GM23338 (cell line): Measurements from ENCODE around the gene TRPM3. TPM values are rescaled to one million over a fixed set of nuclear protein-coding genes. Genes with fewer than 3 reads are reported as not detected.
A peak's percentile ranks its signal among the peaks of the same experiment; 100 is the strongest.

Experiments
- ATAC-seq: fragments of 200-7000 bp; cut with Tn5 transposase; 3 replicates; pipeline ENCODE4 v1.9.1; 2020
- DNase-seq: peaks from one replicate; pipeline ENCODE4 v3.0.0-alpha.2; 2015; ENCODE audit warnings: low spot score
- H2AFZ ChIP-seq: fragments of 200-600 bp; sonication (generic); 2 replicates; pipeline ENCODE4 v1.8.0; 2016; ENCODE audit warnings: antibody characterized with exemption, mild to moderate bottlenecking, moderate library complexity
- H3F3A ChIP-seq: fragments of 200-600 bp; sonication (generic); replicated peaks from 2 replicates; pipeline ENCODE4 v1.8.0; 2017; ENCODE audit warnings: antibody characterized with exemption, mixed run types, low read depth
- H3K27ac ChIP-seq: fragments of 200-600 bp; sonication (generic); 2 replicates; pipeline ENCODE4 v1.6.1; 2016; ENCODE audit warnings: low read depth
- H3K27me3 ChIP-seq: fragments of 200-600 bp; sonication (generic); 2 replicates; pipeline ENCODE4 v1.8.0; 2016; ENCODE audit warnings: mild to moderate bottlenecking, mixed run types, moderate library complexity; ENCODE audit not compliant: insufficient read depth
- H3K36me3 ChIP-seq: fragments of 200-600 bp; sonication (generic); 2 replicates; pipeline ENCODE4 v1.8.0; 2016; ENCODE audit warnings: mild to moderate bottlenecking; ENCODE audit not compliant: insufficient read depth
- H3K4me1 ChIP-seq: fragments of 200-600 bp; sonication (generic); 2 replicates; pipeline ENCODE4 v1.8.0; 2016; ENCODE audit warnings: mild to moderate bottlenecking, moderate library complexity; ENCODE audit not compliant: insufficient read depth
- H3K4me2 ChIP-seq: fragments of 200-600 bp; sonication (generic); 2 replicates; pipeline ENCODE4 v1.7.1; 2017; ENCODE audit warnings: mixed run types
- H3K4me3 ChIP-seq: fragments of 200-600 bp; sonication (generic); 2 replicates; pipeline ENCODE4 v1.6.1; 2016; ENCODE audit warnings: mixed run types
- H3K79me2 ChIP-seq: fragments of 200-600 bp; sonication (generic); replicated peaks from 2 replicates; pipeline ENCODE4 v1.8.0; 2017; ENCODE audit warnings: mild to moderate bottlenecking; ENCODE audit not compliant: insufficient read depth
- H3K9me2 ChIP-seq: fragments of 200-600 bp; sonication (generic); 2 replicates; pipeline ENCODE4 v1.8.0; 2017; ENCODE audit not compliant: insufficient read depth
- H4K20me1 ChIP-seq: fragments of 200-600 bp; sonication (generic); replicated peaks from 2 replicates; pipeline ENCODE4 v1.8.0; 2017; ENCODE audit warnings: mild to moderate bottlenecking; ENCODE audit not compliant: insufficient read depth
- H3K27ac Mint-ChIP-seq: 2 replicates; pipeline ENCODE4 v1.8.0; 2020; ENCODE audit warnings: inconsistent platforms, mild to moderate bottlenecking, moderate library complexity, mixed read lengths
- H3K27me3 Mint-ChIP-seq: 3 replicates; pipeline ENCODE4 v1.8.0; 2022; ENCODE audit warnings: low read depth, mild to moderate bottlenecking, moderate library complexity, mixed read lengths, inconsistent platforms; ENCODE audit not compliant: insufficient read depth, poor library complexity
- H3K36me3 Mint-ChIP-seq: 3 replicates; pipeline ENCODE4 v1.8.0; 2021; ENCODE audit warnings: low read depth, mild to moderate bottlenecking, inconsistent platforms, moderate library complexity, mixed read lengths
- H3K4me1 Mint-ChIP-seq: 3 replicates; pipeline ENCODE4 v1.8.0; 2020; ENCODE audit warnings: mild to moderate bottlenecking, inconsistent platforms, mixed read lengths
- H3K4me3 Mint-ChIP-seq: 3 replicates; pipeline ENCODE4 v1.8.0; 2021; ENCODE audit warnings: moderate library complexity, mild to moderate bottlenecking, inconsistent platforms, mixed read lengths
- H3K9me3 Mint-ChIP-seq: 3 replicates; pipeline ENCODE4 v1.8.0; 2020; ENCODE audit warnings: moderate library complexity, mild to moderate bottlenecking, inconsistent platforms, mixed read lengths
- CTCF ChIP-seq, 2 experiments: fragments of 200-600 bp in 1 of 2; sonication (generic) in 1 of 2; conservative IDR thresholded peaks; 2 replicates each; pipeline versions ENCODE4 v1.5.1 to v1.6.1; 2016 to 2017; ENCODE audit warnings: antibody characterized with exemption in 2 of 2, low read depth in 2 of 2, mild to moderate bottlenecking in 2 of 2, moderate library complexity in 1 of 2
- EZH2 ChIP-seq: fragments of 200-600 bp; sonication (generic); IDR thresholded peaks from one replicate; pipeline ENCODE4 v1.8.0; 2017; ENCODE audit warnings: antibody characterized with exemption, mild to moderate bottlenecking, low read depth; ENCODE audit not compliant: unreplicated experiment
- JUNB ChIP-seq: IDR thresholded peaks from one replicate; pipeline ENCODE4 v1.6.1; 2016; ENCODE audit warnings: antibody characterized with exemption; ENCODE audit not compliant: unreplicated experiment
- NANOG ChIP-seq: IDR thresholded peaks from 2 replicates; pipeline ENCODE4 v1.6.1; 2016; ENCODE audit warnings: antibody characterized with exemption, borderline replicate concordance
- STAT1 ChIP-seq: IDR thresholded peaks from one replicate; pipeline ENCODE4 v1.6.1; 2016; ENCODE audit warnings: antibody characterized with exemption; ENCODE audit not compliant: unreplicated experiment
- ZNF114 ChIP-seq: fragments of 250-450 bp; sonication (Bioruptor Pico); IDR thresholded peaks from 2 replicates; pipeline ENCODE4 v1.5.0; 2020; ENCODE audit warnings: mild to moderate bottlenecking, moderate library complexity
- ZNF331 ChIP-seq: fragments of 250-450 bp; sonication (Bioruptor Pico); IDR thresholded peaks from 2 replicates; pipeline ENCODE4 v1.5.0; 2020; ENCODE audit warnings: low read depth, mild to moderate bottlenecking, moderate library complexity
- polyA plus RNA-seq: library from polyadenylated mRNA; unstranded; fragments of >200 nt; fragmentation: Nextera tagmentation; extraction: Ambion mirVana; gene quantifications from 2 replicates; pipeline ENCODE4 v1.2.1, GENCODE V29; 2016
- total RNA-seq: library from RNA; depleted of rRNA; stranded (reverse); fragments of >200 nt; shearing (Covaris generic); gene quantifications from 2 replicates; pipeline ENCODE4 v1.2.3, GENCODE V29; 2014
- TF ChIP-seq, protein P1 (sequence below): IDR thresholded peaks from 2 replicates; pipeline ENCODE4 v1.6.1; 2016; ENCODE audit warnings: antibody characterized with exemption
- TF ChIP-seq, protein P2 (sequence below): IDR thresholded peaks from one replicate; pipeline ENCODE4 v1.6.1; 2018; ENCODE audit warnings: antibody characterized with exemption; ENCODE audit not compliant: unreplicated experiment

Gene TRPM3
- total and polyA plus RNA-seq, 2 experiments from 2014 or later, result 2.8 to 8.2 TPM

GRCh38 chr9:70789086-70789485 lies 332.3 kb downstream of the TRPM3 start:
- Histone ChIP-seq H3K4me3 (no peak overlapping the region), H3K79me2 (no peaks in the 10 kb centered on the region), H3K27ac (no peak overlapping the region), H3K36me3 (no peaks in the 10 kb centered on the region), H3F3A (no peaks in the 10 kb centered on the region), H2AFZ (no peak overlapping the region), H3K9me2 (no peaks in the 10 kb centered on the region), H3K27me3 (no peaks in the 10 kb centered on the region), H3K4me1 (no peaks in the 10 kb centered on the region), H4K20me1 (no peaks in the 10 kb centered on the region), H3K4me2 (no peak overlapping the region)
- H3K27ac Mint-ChIP-seq, result no peak overlapping the region
- no peak for TF ChIP-seq JUNB
- TF ChIP-seq NANOG, result no peak
- no peak for TF ChIP-seq EZH2
- no peak for TF ChIP-seq CTCF (conservative IDR thresholded peaks at IDR 0.05; ENCODE audit: low read depth in 2 of 2)
- TF ChIP-seq STAT1, result no peak
- TF ChIP-seq ZNF114 (CRISPR knock-in tag), result no peak
- TF ChIP-seq, protein P1, sequence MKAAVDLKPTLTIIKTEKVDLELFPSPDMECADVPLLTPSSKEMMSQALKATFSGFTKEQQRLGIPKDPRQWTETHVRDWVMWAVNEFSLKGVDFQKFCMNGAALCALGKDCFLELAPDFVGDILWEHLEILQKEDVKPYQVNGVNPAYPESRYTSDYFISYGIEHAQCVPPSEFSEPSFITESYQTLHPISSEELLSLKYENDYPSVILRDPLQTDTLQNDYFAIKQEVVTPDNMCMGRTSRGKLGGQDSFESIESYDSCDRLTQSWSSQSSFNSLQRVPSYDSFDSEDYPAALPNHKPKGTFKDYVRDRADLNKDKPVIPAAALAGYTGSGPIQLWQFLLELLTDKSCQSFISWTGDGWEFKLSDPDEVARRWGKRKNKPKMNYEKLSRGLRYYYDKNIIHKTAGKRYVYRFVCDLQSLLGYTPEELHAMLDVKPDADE, result no peak
- TF ChIP-seq, protein P2, sequence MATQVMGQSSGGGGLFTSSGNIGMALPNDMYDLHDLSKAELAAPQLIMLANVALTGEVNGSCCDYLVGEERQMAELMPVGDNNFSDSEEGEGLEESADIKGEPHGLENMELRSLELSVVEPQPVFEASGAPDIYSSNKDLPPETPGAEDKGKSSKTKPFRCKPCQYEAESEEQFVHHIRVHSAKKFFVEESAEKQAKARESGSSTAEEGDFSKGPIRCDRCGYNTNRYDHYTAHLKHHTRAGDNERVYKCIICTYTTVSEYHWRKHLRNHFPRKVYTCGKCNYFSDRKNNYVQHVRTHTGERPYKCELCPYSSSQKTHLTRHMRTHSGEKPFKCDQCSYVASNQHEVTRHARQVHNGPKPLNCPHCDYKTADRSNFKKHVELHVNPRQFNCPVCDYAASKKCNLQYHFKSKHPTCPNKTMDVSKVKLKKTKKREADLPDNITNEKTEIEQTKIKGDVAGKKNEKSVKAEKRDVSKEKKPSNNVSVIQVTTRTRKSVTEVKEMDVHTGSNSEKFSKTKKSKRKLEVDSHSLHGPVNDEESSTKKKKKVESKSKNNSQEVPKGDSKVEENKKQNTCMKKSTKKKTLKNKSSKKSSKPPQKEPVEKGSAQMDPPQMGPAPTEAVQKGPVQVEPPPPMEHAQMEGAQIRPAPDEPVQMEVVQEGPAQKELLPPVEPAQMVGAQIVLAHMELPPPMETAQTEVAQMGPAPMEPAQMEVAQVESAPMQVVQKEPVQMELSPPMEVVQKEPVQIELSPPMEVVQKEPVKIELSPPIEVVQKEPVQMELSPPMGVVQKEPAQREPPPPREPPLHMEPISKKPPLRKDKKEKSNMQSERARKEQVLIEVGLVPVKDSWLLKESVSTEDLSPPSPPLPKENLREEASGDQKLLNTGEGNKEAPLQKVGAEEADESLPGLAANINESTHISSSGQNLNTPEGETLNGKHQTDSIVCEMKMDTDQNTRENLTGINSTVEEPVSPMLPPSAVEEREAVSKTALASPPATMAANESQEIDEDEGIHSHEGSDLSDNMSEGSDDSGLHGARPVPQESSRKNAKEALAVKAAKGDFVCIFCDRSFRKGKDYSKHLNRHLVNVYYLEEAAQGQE, result no peak
- no peak for TF ChIP-seq ZNF331 (CRISPR knock-in tag)
- DNase-seq, result no peak
- no peaks in the 10 kb centered on the region for H3K9me3 Mint-ChIP-seq
- no peaks in the 10 kb centered on the region for H3K27me3 Mint-ChIP-seq
- no peak overlapping the region for H3K4me3 Mint-ChIP-seq
- ATAC-seq, result no peak
- H3K36me3 Mint-ChIP-seq, result no peaks in the 10 kb centered on the region
- peaks cover 6% of the 10 kb centered on the region; the same call in 2 of the 3 replicates for H3K4me1 Mint-ChIP-seq

- H3K36me3 Mint-ChIP-seq, result no peaks in the 10 kb centered on the region
- TF ChIP-seq JUNB (no peak), CTCF (conservative IDR thresholded peaks at IDR 0.05; ENCODE audit: low read depth in 2 of 2) (no peak), STAT1 (no peak), EZH2 (no peak)
Measured at GRCh38 chr9:70784456-70784855, 337.0 kb downstream of the TRPM3 start.

More at GRCh38 chr9:70784456-70784855, 337.0 kb downstream of the TRPM3 start:
- ATAC-seq (no peak), DNase-seq (no peak)
- Mint-ChIP-seq H3K9me3 (no peaks in the 10 kb centered on the region), H3K27ac (0 out of 2 replicates have a peak overlapping the region, but pooled peaks have one; percentile 36), H3K4me3 (no peak overlapping the region), H3K27me3 (peaks cover 3% of the 10 kb centered on the region), H3K4me1 (no peaks in the 10 kb centered on the region)
- Histone ChIP-seq H3F3A (no peaks in the 10 kb centered on the region), H3K79me2 (no peaks in the 10 kb centered on the region), H2AFZ (no peak overlapping the region), H3K4me3 (no peak overlapping the region), H3K4me1 (no peaks in the 10 kb centered on the region), H3K27me3 (no peaks in the 10 kb centered on the region), H3K4me2 (no peak overlapping the region), H4K20me1 (no peaks in the 10 kb centered on the region), H3K36me3 (no peaks in the 10 kb centered on the region), H3K9me2 (no peaks in the 10 kb centered on the region), H3K27ac (no peak overlapping the region)
